ENCODE measurements around the gene BORCS6. TPM values are rescaled to one million over a fixed set of nuclear protein-coding genes. Genes with fewer than 3 reads are reported as not detected.

BORCS6 gene
- total and polyA plus RNA-seq, 2 of the 13 experiments (the other 11 are each of a cell fraction or from before 2014, with no cell fraction given) = 2.0 to 5.1 TPM

- no peak for TF ChIP-seq ZNF142 (CRISPR knock-in tag; IDR thresholded peaks at IDR 0.05)
- no peak for TF ChIP-seq ATF1 (CRISPR knock-in tag; IDR thresholded peaks at IDR 0.05)
Measured at GRCh38 chr17:8155996-8156245, 34.1 kb downstream of the BORCS6 start (continued).

- peak overlapping the region; percentile 64 for H3K27ac ChIP-seq (ENCODE audit: extremely low read length, insufficient read depth, low read length)
- DNase-seq (ENCODE audit: low spot score) (no peak), ATAC-seq (no peak), FAIRE-seq (no peak)
- ChIA-PET POLR2A (interaction anchor here (0.7 to 2.6 kb wide), 4 partner anchors 8 to 37 kb away, joined by 4 to 16 read pairs (median 8); partner anchors contain the start of genes ALOXE3 and TMEM107), CTCF (ENCODE audit: low intra/inter-chr PET ratio, low total read pairs) (no interaction called here)
- no peaks in the 10 kb centered on the region for H4K20me1 ChIP-seq (ENCODE audit: insufficient read depth, low read length)
- peak overlapping the region; percentile 97 for H3K4me2 ChIP-seq (ENCODE audit: low read depth, low read length)
- no peak overlapping the region for H2AFZ ChIP-seq (ENCODE audit: low read length)
- peak overlapping the region; percentile 76 for H3K9ac ChIP-seq (ENCODE audit: insufficient read depth, low read depth, low read length)
- BruUV-seq (replicated peaks) = TSS peak; percentile 66
- H3K27me3 ChIP-seq (ENCODE audit: control insufficient read depth in 1 of 2, insufficient read depth in 2 of 2, low read length in 2 of 2) = no peaks in the 10 kb centered on the region
- in situ Hi-C loops (cut with HindIII; ENCODE audit: extremely low pct_ligation_motif_present, low pct_unique_long_range_greater_than_20kb) = loop anchor here (5.0 kb wide), 1 partner anchor 33 kb away; the partner anchor contains the start of gene HES7
- H3K9me3 ChIP-seq (ENCODE audit: low read length) = no peaks in the 10 kb centered on the region
- peaks cover 66% of the 10 kb centered on the region for H3K4me1 ChIP-seq (ENCODE audit: insufficient read depth, low read length)
- 37% methylated on average over 14 of the region's 14 CpGs for WGBS (ENCODE audit: low lambda C conversion rate)
- H3K79me2 ChIP-seq (ENCODE audit: insufficient read depth, low read length) = peaks cover 4% of the 10 kb centered on the region
- TF ChIP-seq ZFX (CRISPR knock-in tag; IDR thresholded peaks at IDR 0.05; ENCODE audit: low read depth) (peak; percentile 5; the same call in 1 of the 2 replicates), SNAI1 (CRISPR knock-in tag; IDR thresholded peaks at IDR 0.05; ENCODE audit: borderline replicate concordance) (no peak)
- intact Hi-C loops (cut with micrococcal nuclease; ENCODE audit: unreplicated experiment) = no loop called here
- H3K36me3 ChIP-seq (replicated peaks in 1 of 2; ENCODE audit: control insufficient read depth in 1 of 2, insufficient read depth in 2 of 2, low read length in 2 of 2) = no peaks in the 10 kb centered on the region; a peak in 1 of 5 replicates
- peak overlapping the region; percentile 58 to 70 (median 63) for H3K4me3 ChIP-seq (replicated peaks in 1 of 3; ENCODE audit: insufficient read depth in 1 of 3, low read depth in 2 of 3, low read length in 3 of 3)
Measured at GRCh38 chr17:8155231-8155995, 34.6 kb downstream of the BORCS6 start.

All from HepG2 (cell line).